CD14-positive monocyte (primary cell): ENCODE results near the gene TIMM9. TPM values are rescaled to one million over a fixed set of nuclear protein-coding genes. Genes with fewer than 3 reads are reported as not detected.

Source experiments
- DNase-seq, 3 donors: peaks; one replicate each; pipeline ENCODE4 v3.0.0-alpha.2; 2011 to 2022
- H2AFZ ChIP-seq: 2 replicates; pipeline ENCODE4 v1.6.0; 2012; ENCODE audit warnings: mild to moderate bottlenecking, low read depth, low read length, inconsistent platforms; ENCODE audit not compliant: insufficient read depth, poor library complexity, severe bottlenecking
- H3K27ac ChIP-seq, 2 donors: 1 replicate in 1 of 2; 2 replicates in 1 of 2; pipeline ENCODE4 v1.5.1; 2012 to 2013; ENCODE audit warnings: low read length in 2 of 2, control low read depth in 1 of 2, inconsistent platforms in 1 of 2, low read depth in 1 of 2, mild to moderate bottlenecking in 1 of 2
- H3K27me3 ChIP-seq, 2 donors: one replicate each; pipeline versions ENCODE4 v1.6.0 to v1.6.1; 2011 to 2013; ENCODE audit warnings: low read length in 2 of 2; ENCODE audit not compliant: control insufficient read depth in 2 of 2, insufficient read depth in 2 of 2
- H3K36me3 ChIP-seq, 2 donors: replicated peaks in 1 of 2; 1 replicate in 1 of 2; 2 replicates in 1 of 2; pipeline versions ENCODE4 v1.5.1 to v1.6.1; 2012 to 2013; ENCODE audit warnings: low read length in 2 of 2, control low read depth in 1 of 2, inconsistent platforms in 1 of 2, mild to moderate bottlenecking in 1 of 2; ENCODE audit not compliant: insufficient read depth in 2 of 2, control insufficient read depth in 1 of 2
- H3K4me1 ChIP-seq, 2 donors: 1 replicate in 1 of 2; 2 replicates in 1 of 2; pipeline versions ENCODE4 v1.5.1 to v1.6.1; 2012 to 2013; ENCODE audit warnings: low read length in 2 of 2, control low read depth in 1 of 2, inconsistent platforms in 1 of 2, mild to moderate bottlenecking in 1 of 2, moderate library complexity in 1 of 2; ENCODE audit not compliant: insufficient read depth in 2 of 2, control insufficient read depth in 1 of 2
- H3K4me2 ChIP-seq: replicated peaks from 2 replicates; pipeline ENCODE3; 2012; ENCODE audit warnings: low read length, moderate library complexity, mild to moderate bottlenecking; ENCODE audit not compliant: poor library complexity, severe bottlenecking; ENCODE audit errors: extremely low read depth
- H3K4me3 ChIP-seq, 3 experiments: fragments of 200-600 bp in 1 of 3; sonication (generic) in 1 of 3; replicated peaks in 1 of 3; 1 replicate in 2 of 3; 2 replicates in 1 of 3; pipeline ENCODE4 v1.5.1; 2011 to 2013; ENCODE audit warnings: low read length in 3 of 3, mild to moderate bottlenecking in 3 of 3, control low read depth in 2 of 3, low read depth in 2 of 3, inconsistent platforms in 1 of 3, moderate library complexity in 1 of 3
- H3K79me2 ChIP-seq: 2 replicates; pipeline ENCODE4 v1.6.0; 2012; ENCODE audit warnings: mild to moderate bottlenecking, control low read depth, inconsistent platforms, low read length, moderate library complexity; ENCODE audit not compliant: insufficient read depth
- H3K9ac ChIP-seq: 2 replicates; pipeline ENCODE4 v1.6.0; 2017; ENCODE audit warnings: low read length, mild to moderate bottlenecking; ENCODE audit not compliant: insufficient read depth, poor library complexity, severe bottlenecking
- H3K9me3 ChIP-seq, 2 donors: replicated peaks in 1 of 2; 1 replicate in 1 of 2; 2 replicates in 1 of 2; pipeline versions ENCODE4 v1.5.1 to v1.6.1; 2012 to 2013; ENCODE audit warnings: low read length in 2 of 2, control low read depth in 1 of 2; ENCODE audit not compliant: control insufficient read depth in 1 of 2, insufficient read depth in 1 of 2
- H4K20me1 ChIP-seq: 2 replicates; pipeline ENCODE4 v1.6.0; 2012; ENCODE audit warnings: mild to moderate bottlenecking, low read length, control low read depth, moderate library complexity; ENCODE audit not compliant: insufficient read depth
- H3K27ac Mint-ChIP-seq, 7 donors: one replicate each; pipeline ENCODE4 v1.8.0; 2020; ENCODE audit warnings: mild to moderate bottlenecking in 7 of 7, mixed read lengths in 7 of 7, moderate library complexity in 6 of 7, inconsistent platforms in 2 of 7
- H3K27me3 Mint-ChIP-seq, 3 donors: one replicate each; pipeline ENCODE4 v1.8.0; 2021 to 2022; ENCODE audit warnings: low read depth in 3 of 3, mild to moderate bottlenecking in 3 of 3, mixed read lengths in 3 of 3, moderate library complexity in 3 of 3, inconsistent platforms in 1 of 3
- H3K36me3 Mint-ChIP-seq, 2 donors: one replicate each; pipeline ENCODE4 v1.8.0; 2020; ENCODE audit warnings: mixed read lengths in 2 of 2, inconsistent platforms in 1 of 2, mild to moderate bottlenecking in 1 of 2
- H3K4me1 Mint-ChIP-seq: one replicate; pipeline ENCODE4 v1.8.0; 2020; ENCODE audit warnings: mild to moderate bottlenecking, mixed read lengths
- H3K4me3 Mint-ChIP-seq, 2 donors: one replicate each; pipeline ENCODE4 v1.8.0; 2020; ENCODE audit warnings: mild to moderate bottlenecking in 2 of 2, mixed read lengths in 2 of 2, moderate library complexity in 1 of 2
- H3K9me3 Mint-ChIP-seq, 7 donors: one replicate each; pipeline ENCODE4 v1.8.0; 2020 to 2022; ENCODE audit warnings: mixed read lengths in 7 of 7, mild to moderate bottlenecking in 6 of 7, moderate library complexity in 6 of 7, inconsistent platforms in 2 of 7
- CTCF ChIP-seq: fragments of 200-600 bp; IDR thresholded peaks from one replicate; pipeline ENCODE4 v1.8.0; 2022; ENCODE audit warnings: antibody characterized with exemption, mild to moderate bottlenecking
- WGBS: methylation state at CpG from one replicate; pipeline ENCODE4 v1.1.5; 2013; ENCODE audit warnings: missing lambda C conversion rate; ENCODE audit not compliant: insufficient coverage; 5-methylcytosine and 5-hydroxymethylcytosine counted together
- intact Hi-C, 2 donors: fragments of 100-400 bp; cut with micrococcal nuclease; formaldehyde crosslinking; loops; one replicate each; pipeline versions ENCODE4 v1.15.0 to v1.15.1; 2023
- polyA plus RNA-seq, 3 donors: library from polyadenylated mRNA; depleted of rRNA in 1 of 3; unstranded in 2 of 3; stranded (reverse) in 1 of 3; fragments of 300-500 nt in 2 of 3; fragments of >200 nt in 1 of 3; fragmentation: Illumina TruSeq in 2 of 3; gene quantifications; 1 replicate in 2 of 3; 2 replicates in 1 of 3; pipeline ENCODE4 v1.2.3, GENCODE V29; 2012 to 2021

The TIMM9 gene
- polyA plus RNA-seq, 3 donors, result 26.2 to 45.7 (median 29.9) TPM

DNA sequence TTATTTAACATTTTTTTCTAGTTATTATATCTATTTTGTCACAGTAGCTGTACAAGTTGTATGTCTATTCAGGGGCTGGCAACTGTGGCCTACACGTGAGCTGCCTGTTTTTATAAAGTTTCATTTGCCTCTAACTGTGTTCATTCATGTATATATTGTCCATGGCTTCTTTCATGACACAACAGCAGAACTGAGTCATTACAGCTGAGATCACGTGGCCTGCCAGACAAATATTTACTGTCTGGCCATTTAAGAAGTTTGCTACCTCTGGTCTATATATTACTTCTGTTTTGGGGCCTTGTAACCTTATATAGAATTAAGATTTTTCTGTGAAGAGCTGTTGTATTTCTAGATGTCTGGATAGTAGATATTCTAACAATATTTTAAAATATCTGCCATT, 38.1 kb upstream of the TIMM9 start:
- Histone ChIP-seq H3K4me1 (no peaks in the 10 kb centered on the region), H3K27ac (no peak overlapping the region), H3K9ac (no peak overlapping the region), H3K79me2 (no peaks in the 10 kb centered on the region), H3K9me3 (no peaks in the 10 kb centered on the region), H2AFZ (no peak overlapping the region), H3K27me3 (no peaks in the 10 kb centered on the region), H4K20me1 (no peaks in the 10 kb centered on the region), H3K4me2 (no peak overlapping the region), H3K4me3 (no peak overlapping the region), H3K36me3 (peaks cover 56 to 79% of the 10 kb centered on the region in 2 donors)
- intact Hi-C loops, result no loop called here
- Mint-ChIP-seq H3K36me3 (peaks cover 57 to 59% of the 10 kb centered on the region in 2 donors), H3K4me1 (no peaks in the 10 kb centered on the region), H3K27me3 (peaks cover 0 to 2% (median 0%) of the 10 kb centered on the region in 3 donors), H3K4me3 (no peak overlapping the region), H3K9me3 (no peaks in the 10 kb centered on the region), H3K27ac (no peak overlapping the region)
- WGBS, result no CpG with 5 or more reads among the region's 2 CpGs
- no peak for TF ChIP-seq CTCF
- no peak for DNase-seq

GRCh38 chr14:58464652-58465051, 37.3 kb upstream of the TIMM9 start:
- Mint-ChIP-seq H3K36me3 (peaks cover 62 to 64% of the 10 kb centered on the region in 2 donors), H3K4me1 (no peaks in the 10 kb centered on the region), H3K9me3 (no peaks in the 10 kb centered on the region), H3K4me3 (no peak overlapping the region), H3K27me3 (peaks cover 0 to 2% (median 0%) of the 10 kb centered on the region in 3 donors), H3K27ac (peak overlapping the region in 1 of 7 donors; percentile 17)
- Histone ChIP-seq H2AFZ (no peak overlapping the region), H3K4me1 (no peaks in the 10 kb centered on the region), H3K4me3 (no peak overlapping the region), H3K9ac (no peak overlapping the region), H3K4me2 (no peak overlapping the region), H3K36me3 (peaks cover 63 to 87% of the 10 kb centered on the region in 2 donors), H3K27me3 (no peaks in the 10 kb centered on the region), H3K79me2 (no peaks in the 10 kb centered on the region), H3K27ac (no peak overlapping the region), H4K20me1 (no peaks in the 10 kb centered on the region), H3K9me3 (no peaks in the 10 kb centered on the region)
- intact Hi-C loops, result no loop called here
- 100% methylated on average over 6 of the region's 8 CpGs for WGBS
- no peak for DNase-seq
- no peak for TF ChIP-seq CTCF
